ENCODE measurements around the gene UST.
"Not testable (repeated sequence)": the region's sequence is repeated elsewhere in the genome, so short reads cannot be mapped to it uniquely, and the experiment has no call there.

Gene UST

GRCh38 chr6:149006236-149006635 is 259.4 kb downstream of the UST start:
- DNase-seq (ENCODE audit: low spot score), result not testable (repeated sequence)

DNA sequence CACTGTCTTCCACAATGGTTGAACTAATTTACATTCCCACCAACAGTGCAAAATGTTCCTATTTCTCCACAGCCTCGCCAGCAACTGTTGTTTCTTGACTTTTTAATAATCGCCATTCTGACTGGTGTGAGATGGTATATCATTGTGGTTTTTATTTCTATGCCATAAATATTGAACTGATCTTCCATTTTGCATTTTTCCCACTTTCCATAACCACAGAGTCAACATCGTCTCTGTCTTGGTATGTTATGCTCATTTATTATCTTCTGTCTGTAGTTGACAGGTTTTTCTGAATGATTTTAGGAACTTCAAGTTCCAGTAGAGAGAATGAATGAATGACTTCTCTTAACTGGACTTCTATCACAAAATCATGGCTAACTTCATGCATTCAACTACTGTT is 259.8 kb downstream of the UST start:
- no peak for DNase-seq (ENCODE audit: low spot score)

- no peak for DNase-seq (ENCODE audit: low spot score)
Observed at GRCh38 chr6:149007846-149008245, 261.0 kb downstream of the UST start.

GRCh38 chr6:149008741-149009140 is 261.9 kb downstream of the UST start:
- no peak for DNase-seq (ENCODE audit: low spot score)

DNA sequence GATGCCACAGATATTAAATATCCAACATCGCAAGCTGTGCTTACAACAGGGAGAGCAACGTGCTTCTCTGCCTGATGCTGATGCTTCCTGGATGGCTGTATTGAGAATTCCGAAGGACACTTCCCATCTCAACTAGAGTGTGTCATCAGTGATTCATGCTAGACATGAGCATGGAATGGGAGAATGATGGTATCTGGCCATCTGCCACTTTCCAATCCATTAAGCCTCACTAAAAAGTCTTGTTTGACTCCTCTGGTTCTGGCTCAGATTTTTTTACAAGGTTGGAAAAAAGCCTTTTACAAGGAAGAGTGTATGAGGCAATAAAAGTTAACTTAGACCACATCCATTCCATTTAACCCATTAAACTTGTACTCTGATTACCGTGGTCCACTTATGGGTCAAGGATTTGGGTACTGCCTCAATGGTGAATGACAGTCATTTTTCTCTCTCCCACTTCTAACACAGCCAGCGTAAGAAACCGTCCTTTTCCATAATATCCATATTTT is 265.3 kb downstream of the UST start:
- DNase-seq (ENCODE audit: low spot score), result no peak

- DNase-seq (ENCODE audit: low spot score), result no peak
Observed at GRCh38 chr6:149013586-149014344, 266.9 kb downstream of the UST start.

DNA sequence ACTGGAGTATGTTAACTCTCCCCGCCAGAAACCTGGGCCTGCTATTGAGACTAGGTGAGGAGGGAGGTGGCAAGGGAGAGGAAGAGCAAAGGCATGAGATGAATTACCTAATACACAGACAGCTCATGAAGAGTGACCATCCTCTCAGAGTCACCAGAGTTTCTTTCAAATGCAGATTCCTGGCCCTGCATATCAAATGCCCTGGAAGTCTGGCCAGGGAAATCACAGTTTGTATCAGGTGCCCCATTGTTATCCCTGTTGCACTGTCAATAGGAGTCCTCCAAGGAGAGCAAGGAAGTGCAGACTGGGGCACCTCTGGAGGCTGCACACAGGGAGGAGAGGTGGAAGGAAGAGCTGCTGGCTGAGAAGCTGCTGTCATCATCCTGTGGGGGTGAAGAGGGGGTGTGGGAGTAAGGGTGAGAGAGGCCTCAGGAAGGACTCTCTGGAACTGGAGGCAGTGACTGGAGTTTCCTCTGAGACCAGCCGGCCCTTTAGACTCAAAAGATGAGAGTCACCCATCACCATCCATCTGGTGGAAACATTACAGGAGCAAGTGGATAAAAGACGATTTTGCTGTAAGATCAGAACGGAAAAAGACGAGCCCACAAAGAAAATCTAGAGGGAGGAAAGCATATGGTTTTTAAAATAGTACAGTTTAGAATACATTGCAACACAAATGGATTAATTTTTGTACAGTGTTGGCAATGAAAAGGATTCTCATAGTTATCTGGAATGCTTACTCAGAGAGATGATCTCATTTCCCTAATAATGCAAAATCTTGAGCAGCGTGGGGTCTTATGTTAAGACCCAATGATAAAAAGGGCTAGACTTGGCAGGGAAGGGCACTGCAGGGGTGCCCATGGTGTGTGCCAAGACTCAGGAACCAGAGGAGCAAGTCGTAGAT is 268.1 kb downstream of the UST start:
- DNase-seq (ENCODE audit: low spot score), result no peak

DNA sequence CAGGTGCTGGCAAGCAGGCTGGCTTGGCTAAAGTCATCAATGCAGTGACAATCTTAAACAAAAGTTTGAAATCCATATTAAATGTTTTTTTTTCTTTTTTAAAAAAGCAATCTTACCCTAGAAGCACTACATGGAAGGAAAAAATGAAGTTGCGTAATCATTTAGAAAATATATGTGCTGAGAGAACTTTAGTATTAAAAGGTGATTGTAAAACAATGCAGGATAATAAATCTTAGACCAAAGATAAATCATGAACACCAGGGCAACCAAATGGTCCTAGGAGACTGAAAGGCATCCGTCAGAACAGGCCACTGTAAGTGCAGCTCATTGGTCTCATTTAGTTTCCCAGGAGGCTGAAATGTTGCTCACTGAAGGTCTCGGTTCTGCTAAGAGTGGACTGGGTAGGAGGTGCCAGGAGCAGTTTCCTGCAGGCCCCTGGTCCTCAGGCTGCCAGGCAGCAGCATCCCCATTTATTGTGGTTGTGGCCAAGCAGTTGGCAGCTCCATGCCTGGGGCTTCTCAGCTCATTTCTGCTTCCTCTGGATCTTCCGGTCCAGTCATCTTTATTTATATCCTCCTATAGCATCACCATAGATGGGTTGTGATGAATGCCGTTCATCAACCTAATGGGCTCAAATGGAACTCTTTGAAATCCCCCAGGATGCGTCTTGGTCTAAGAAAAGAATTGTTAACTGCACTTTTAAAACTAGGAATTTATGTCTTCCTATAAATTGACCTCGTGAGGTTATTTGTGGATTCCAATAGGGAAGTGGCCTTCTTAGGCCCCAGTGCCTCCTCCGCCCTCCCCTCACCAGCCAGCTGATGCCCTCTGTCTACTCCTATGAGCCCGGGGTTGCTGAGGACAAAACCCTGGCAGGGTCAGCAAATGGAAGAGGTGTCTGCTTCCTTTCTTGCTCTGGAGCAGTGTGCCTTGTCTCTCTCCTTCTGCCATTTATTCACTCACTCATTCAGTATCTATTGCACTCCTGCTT is 269.0 kb downstream of the UST start:
- DNase-seq (ENCODE audit: low spot score), result no peak

DNA sequence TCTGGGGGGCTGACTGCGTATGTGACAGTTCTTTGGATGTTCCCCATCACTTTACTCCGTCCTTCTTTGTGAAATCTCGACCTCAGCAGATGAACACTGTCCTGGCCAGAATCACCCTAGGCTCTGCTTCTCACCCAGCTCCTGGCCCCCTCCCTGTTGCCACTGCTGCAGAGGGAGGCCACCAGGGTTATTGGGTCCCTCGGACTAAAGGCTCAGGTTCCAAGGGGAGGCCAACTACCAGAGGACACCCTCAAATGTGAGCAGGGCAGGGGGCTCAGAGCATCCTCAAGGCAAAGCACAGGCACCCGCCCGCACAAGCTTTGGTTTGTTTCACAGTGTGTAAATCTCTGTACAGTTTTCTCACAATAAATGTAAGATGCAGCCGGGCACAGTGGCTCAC is 269.9 kb downstream of the UST start:
- no peak for DNase-seq (ENCODE audit: low spot score)

DNA sequence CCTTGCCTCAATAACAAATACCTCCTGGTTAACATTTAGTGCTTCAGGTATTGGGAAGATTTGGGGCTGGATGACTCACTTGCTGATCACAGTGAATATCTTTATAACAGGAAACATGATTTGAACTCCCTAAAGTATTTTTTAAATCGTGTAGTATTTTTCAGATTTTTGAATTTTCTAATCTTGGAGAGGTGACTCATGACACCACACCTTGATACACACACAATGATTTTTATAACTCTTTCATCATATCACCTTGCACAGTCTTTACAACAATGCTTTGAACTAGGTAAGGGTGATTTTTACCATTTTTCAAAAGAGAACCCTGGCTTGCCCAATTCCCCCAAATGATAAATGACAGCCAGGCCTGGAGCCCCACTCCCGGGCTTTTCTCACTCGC is 273.5 kb downstream of the UST start:
- no peak for DNase-seq (ENCODE audit: low spot score)

GRCh38 chr6:149024361-149024760 is 277.5 kb downstream of the UST start:
- DNase-seq (ENCODE audit: low spot score), result no peak

DNA sequence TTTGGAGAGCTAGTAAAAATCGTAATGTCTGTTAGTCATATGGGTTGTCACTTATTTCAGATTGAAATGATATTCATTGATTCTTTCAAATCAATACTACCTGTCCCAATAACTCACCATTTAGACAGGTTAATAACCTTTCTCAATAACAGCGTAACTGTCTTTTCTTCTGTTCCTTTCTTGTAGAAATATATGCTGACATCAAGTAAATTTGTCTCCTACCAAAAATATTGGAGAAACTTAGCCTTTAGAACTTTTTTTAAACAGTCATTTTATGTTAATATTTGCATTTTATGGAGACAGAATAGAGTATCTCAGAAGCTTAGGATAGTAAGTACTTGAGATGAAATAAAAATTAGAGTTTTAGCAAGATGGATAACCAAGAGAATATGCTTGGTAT is 278.2 kb downstream of the UST start:
- no peak for DNase-seq (ENCODE audit: low spot score)

- peak; percentile 13 for DNase-seq (ENCODE audit: low spot score)
Observed at GRCh38 chr6:149026530-149026942, 279.7 kb downstream of the UST start.

DNA sequence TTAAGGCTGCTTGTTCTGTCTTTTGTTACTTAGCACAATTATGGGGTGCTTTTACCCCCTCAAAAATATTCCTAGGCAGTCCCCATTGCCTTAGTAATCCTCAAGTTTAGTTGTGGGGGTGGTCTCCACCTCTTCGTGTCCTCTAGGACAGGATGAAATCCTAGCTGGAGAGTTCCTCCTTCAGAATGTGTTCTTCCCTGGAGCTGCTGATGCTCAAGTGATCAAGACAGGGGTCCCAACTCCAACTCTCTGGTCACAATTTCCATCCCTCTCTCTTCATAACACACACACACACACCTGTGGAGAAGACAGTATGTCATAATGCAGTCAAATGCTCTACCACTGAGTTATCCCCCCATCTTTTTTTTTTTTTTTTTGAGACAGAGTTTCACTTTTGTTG is 280.7 kb downstream of the UST start:
- no peak for DNase-seq (ENCODE audit: low spot score)

DNA sequence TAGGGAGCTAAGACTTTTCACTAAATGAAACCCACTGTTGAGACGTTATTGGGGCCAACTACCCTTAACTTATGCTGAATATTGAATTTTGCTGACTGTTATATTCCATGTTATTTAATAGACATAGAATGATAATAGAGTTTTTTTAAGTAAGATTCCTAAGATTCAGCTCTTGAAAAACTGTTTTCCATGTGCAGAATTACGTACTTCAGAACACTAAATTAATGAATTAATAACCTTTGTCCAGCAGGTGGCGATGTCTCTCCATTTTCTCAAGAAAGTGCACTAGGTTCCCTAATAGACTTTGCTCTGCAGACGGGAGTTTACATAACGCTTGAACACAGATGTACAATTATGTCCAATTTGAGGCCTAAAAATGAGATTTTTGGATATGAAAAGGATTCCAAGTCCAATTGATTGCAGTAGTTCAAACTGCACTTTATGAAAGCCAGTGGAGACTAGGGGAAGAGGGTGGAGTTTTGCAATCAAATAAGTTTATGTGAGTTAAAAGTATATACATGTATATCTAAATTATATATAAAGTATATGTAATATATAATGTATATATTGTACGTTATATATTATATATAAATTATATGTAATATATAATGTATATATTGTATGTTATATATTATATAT is 282.1 kb downstream of the UST start:
- DNase-seq (ENCODE audit: low spot score), result peak; percentile 83

DNA sequence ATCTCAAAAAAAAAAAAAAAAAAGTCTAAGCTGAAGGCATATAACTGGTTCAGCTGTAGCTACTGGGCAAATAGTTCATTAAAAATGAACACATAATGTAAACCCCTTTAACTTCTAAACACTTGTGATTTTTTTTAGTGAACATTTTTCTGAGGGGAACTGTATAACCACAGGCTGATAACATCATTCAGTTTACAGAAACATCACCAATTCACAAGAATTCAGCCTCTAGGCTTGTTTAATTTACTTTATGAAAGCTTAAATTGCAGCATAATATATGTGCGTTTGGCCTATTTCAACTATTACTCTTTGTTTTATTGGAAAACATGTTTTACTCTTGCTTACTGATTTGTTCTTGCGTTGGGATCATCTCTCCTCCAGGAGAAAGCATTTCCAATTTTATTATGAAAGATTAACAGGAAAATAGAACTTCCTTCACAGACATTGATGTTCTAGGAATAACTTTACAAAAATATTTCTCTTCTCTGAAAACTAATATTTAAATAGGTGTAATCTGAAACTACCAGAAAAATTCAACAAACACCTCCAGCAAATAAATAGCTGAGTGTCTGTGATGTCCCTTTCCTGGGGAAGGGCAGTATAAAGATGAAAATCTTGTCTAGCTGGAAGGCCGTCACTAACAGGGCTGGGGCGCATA is 284.5 kb downstream of the UST start:
- DNase-seq (ENCODE audit: low spot score), result no peak

GRCh38 chr6:149031859-149032598 is 285.2 kb downstream of the UST start:
- no peak for DNase-seq (ENCODE audit: low spot score)

DNA sequence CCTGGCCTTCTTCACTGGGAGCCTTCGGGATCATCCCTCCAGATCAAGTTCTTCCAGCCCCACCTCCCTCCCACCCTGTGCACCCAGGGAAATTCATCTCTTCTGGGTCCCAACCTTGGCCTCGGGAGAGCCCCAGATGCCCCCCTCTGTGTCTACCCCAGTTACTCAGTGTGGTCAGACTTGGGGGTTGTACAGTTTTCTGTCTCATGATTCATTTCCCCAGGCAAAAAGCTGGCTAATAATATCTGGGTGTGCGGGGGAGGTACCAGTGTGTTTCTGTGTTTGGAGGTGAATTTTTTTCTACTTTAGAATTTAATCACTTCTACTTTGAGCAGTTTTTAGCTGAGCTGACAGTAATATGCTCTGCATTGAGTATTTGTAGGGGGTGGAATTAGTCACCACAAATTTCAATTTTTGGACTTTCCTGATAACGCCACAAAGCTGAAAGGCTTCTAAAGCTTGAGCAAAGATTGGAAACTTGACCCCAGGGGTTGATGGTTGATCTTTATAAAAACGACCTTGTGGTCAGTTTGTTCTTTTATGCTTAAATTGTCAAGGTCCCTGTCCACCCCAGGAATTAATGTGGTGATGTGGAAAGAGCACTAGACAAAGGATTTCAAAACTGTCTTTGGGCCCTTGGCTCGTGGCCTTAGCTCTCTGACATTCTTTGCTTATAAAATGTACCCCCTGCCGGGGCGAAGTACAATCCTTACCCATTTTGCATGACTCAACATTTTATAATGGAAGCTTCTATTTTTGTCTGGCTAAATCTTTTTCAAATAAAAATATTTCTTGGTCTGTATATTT is 286.0 kb downstream of the UST start:
- DNase-seq (ENCODE audit: low spot score), result no peak

DNA sequence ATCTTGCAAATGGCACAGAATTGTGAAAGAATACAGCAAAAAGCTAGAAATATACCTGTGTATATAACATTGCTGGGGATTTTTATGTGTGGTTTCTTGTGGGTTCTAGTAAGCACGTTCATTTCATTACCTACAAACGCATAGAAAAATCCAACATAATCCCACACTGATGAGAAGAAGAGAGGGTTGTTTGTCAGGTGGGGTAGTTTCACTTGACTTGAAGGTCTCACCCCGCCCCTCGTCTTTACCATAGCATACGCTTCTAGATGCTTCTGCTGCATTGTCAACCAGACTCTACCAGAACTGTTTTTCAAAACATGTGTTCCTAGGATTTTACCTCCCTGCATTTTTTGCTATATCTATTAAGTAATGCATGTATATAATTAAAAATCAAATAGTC is 286.6 kb downstream of the UST start:
- no peak for DNase-seq (ENCODE audit: low spot score)
